ENCODE data around the gene GOLGA6A.
"Not testable (repeated sequence)": the region's sequence is repeated elsewhere in the genome, so short reads cannot be mapped to it uniquely, and the experiment has no call there.

DNA sequence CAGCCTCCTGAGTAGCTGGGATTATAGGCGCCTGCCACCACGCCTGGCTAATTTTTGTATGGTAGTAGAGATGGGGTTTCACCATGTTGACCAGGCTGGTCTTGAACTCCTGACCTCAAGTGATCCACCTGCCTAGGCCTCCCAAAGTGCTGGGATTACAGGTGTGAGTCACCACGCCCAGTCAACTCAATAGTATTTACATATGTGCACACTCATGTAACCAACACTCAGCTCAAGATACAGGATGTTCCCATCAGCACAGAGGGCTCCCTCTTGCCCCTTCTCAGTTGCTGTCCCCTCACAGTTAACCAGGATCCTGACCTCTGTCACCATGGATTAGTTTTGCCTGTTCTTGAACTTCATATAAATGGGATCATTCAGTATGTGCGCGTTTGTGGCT lies 26.0 kb downstream of the GOLGA6A start:
- not testable (repeated sequence) for TF ChIP-seq CTCF, POLR2A (IDR thresholded peaks at IDR 0.05)

Measured in testis (tissue), 2 donors.